ENCODE results near the gene YJEFN3. TPM values are rescaled to one million over a fixed set of nuclear protein-coding genes. Genes with fewer than 3 reads are reported as not detected.

The YJEFN3 gene
- total and polyA plus RNA-seq, 2 donors from 2014 or later: 3.1 to 3.7 TPM

GRCh38 chr19:19541616-19542015 lies 12.9 kb downstream of the YJEFN3 start:
- FAIRE-seq: no peak
- Histone ChIP-seq H3K27ac (ENCODE audit: low read depth in 2 of 2, low read length in 2 of 2) (no peak overlapping the region), H3K4me3 (ENCODE audit: low read length in 3 of 3) (no peak overlapping the region), H3K36me3 (ENCODE audit: control insufficient read depth in 2 of 3, insufficient read depth in 3 of 3, low read length in 3 of 3) (no peaks in the 10 kb centered on the region), H3K27me3 (ENCODE audit: control insufficient read depth, insufficient read depth, low read length) (peaks cover 18% of the 10 kb centered on the region), H3K9me3 (ENCODE audit: control insufficient read depth in 2 of 3, insufficient read depth in 1 of 3, low read length in 3 of 3) (no peaks in the 10 kb centered on the region), H3K4me1 (ENCODE audit: control insufficient read depth in 2 of 3, insufficient read depth in 2 of 3, low read depth in 1 of 3, low read length in 3 of 3) (peaks cover 0 to 17% (median 5%) of the 10 kb centered on the region in 3 donors), H3K9ac (ENCODE audit: low read length in 3 of 3) (no peak overlapping the region)
- intact Hi-C loops (cut with DNase I): no loop called here
- TF ChIP-seq, protein P1, sequence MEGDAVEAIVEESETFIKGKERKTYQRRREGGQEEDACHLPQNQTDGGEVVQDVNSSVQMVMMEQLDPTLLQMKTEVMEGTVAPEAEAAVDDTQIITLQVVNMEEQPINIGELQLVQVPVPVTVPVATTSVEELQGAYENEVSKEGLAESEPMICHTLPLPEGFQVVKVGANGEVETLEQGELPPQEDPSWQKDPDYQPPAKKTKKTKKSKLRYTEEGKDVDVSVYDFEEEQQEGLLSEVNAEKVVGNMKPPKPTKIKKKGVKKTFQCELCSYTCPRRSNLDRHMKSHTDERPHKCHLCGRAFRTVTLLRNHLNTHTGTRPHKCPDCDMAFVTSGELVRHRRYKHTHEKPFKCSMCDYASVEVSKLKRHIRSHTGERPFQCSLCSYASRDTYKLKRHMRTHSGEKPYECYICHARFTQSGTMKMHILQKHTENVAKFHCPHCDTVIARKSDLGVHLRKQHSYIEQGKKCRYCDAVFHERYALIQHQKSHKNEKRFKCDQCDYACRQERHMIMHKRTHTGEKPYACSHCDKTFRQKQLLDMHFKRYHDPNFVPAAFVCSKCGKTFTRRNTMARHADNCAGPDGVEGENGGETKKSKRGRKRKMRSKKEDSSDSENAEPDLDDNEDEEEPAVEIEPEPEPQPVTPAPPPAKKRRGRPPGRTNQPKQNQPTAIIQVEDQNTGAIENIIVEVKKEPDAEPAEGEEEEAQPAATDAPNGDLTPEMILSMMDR (IDR thresholded peaks at IDR 0.05; ENCODE audit: borderline replicate concordance, extremely low read depth, insufficient read depth): no peak
- DNase-seq: no peak

DNA sequence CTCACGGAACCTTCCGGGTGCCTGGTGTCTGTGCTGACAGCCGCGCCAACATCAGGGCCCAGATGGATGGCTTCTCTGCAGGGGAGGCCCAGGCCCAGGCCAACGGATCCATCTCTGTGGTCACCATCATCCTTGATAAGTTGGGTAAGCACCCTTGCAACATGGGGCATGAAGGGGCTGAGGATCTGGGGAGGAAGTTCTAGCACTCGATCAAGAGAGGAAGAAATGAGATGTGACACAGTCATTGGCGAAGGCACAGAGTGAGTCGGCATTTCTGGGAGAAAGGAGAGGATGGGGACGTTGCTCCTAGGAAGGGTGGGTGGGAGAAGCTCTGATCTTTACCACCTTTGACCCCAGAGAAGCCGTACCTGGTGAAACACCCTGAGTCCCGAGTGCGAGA lies 13.8 kb downstream of the YJEFN3 start:
- H3K9ac ChIP-seq (ENCODE audit: low read length in 3 of 3): no peak overlapping the region
- intact Hi-C loops (cut with DNase I): no loop called here
- no peak for FAIRE-seq
- H3K27ac ChIP-seq (ENCODE audit: low read depth in 2 of 2, low read length in 2 of 2): no peak overlapping the region
- H3K27me3 ChIP-seq (ENCODE audit: control insufficient read depth, insufficient read depth, low read length): peaks cover 18% of the 10 kb centered on the region
- DNase-seq: no peak
- no peaks in the 10 kb centered on the region for H3K36me3 ChIP-seq (ENCODE audit: control insufficient read depth in 2 of 3, insufficient read depth in 3 of 3, low read length in 3 of 3)
- H3K4me3 ChIP-seq (ENCODE audit: low read length in 3 of 3): no peak overlapping the region
- H3K4me1 ChIP-seq (ENCODE audit: control insufficient read depth in 2 of 3, insufficient read depth in 2 of 3, low read depth in 1 of 3, low read length in 3 of 3): peaks cover 0 to 17% (median 5%) of the 10 kb centered on the region in 3 donors
- H3K9me3 ChIP-seq (ENCODE audit: control insufficient read depth in 2 of 3, insufficient read depth in 1 of 3, low read length in 3 of 3): no peaks in the 10 kb centered on the region
- TF ChIP-seq, protein P1 (IDR thresholded peaks at IDR 0.05; ENCODE audit: borderline replicate concordance, extremely low read depth, insufficient read depth): no peak

- TF ChIP-seq, protein P1 (IDR thresholded peaks at IDR 0.05; ENCODE audit: borderline replicate concordance, extremely low read depth, insufficient read depth): no peak
- intact Hi-C loops (cut with DNase I): no loop called here
- Histone ChIP-seq H3K27ac (ENCODE audit: low read depth in 2 of 2, low read length in 2 of 2) (no peak overlapping the region), H3K4me1 (ENCODE audit: control insufficient read depth in 2 of 3, insufficient read depth in 2 of 3, low read depth in 1 of 3, low read length in 3 of 3) (peaks cover 0 to 14% (median 5%) of the 10 kb centered on the region in 3 donors), H3K27me3 (ENCODE audit: control insufficient read depth, insufficient read depth, low read length) (peaks cover 15% of the 10 kb centered on the region), H3K36me3 (ENCODE audit: control insufficient read depth in 2 of 3, insufficient read depth in 3 of 3, low read length in 3 of 3) (no peaks in the 10 kb centered on the region), H3K9me3 (ENCODE audit: control insufficient read depth in 2 of 3, insufficient read depth in 1 of 3, low read length in 3 of 3) (no peaks in the 10 kb centered on the region), H3K9ac (ENCODE audit: low read length in 3 of 3) (no peak overlapping the region), H3K4me3 (ENCODE audit: low read length in 3 of 3) (no peak overlapping the region)
- DNase-seq (peak in 2 of 5 donors; percentile 25 to 65), FAIRE-seq (no peak)
These were observed 14.4 kb downstream of the YJEFN3 start for GRCh38 chr19:19543101-19543500.

GRCh38 chr19:19543640-19544039 lies 14.9 kb downstream of the YJEFN3 start:
- FAIRE-seq: no peak
- Histone ChIP-seq H3K27me3 (ENCODE audit: control insufficient read depth, insufficient read depth, low read length) (peaks cover 13% of the 10 kb centered on the region), H3K36me3 (ENCODE audit: control insufficient read depth in 2 of 3, insufficient read depth in 3 of 3, low read length in 3 of 3) (no peaks in the 10 kb centered on the region), H3K4me1 (ENCODE audit: control insufficient read depth in 2 of 3, insufficient read depth in 2 of 3, low read depth in 1 of 3, low read length in 3 of 3) (peaks cover 0 to 10% (median 0%) of the 10 kb centered on the region in 3 donors), H3K4me3 (ENCODE audit: low read length in 3 of 3) (no peak overlapping the region), H3K27ac (ENCODE audit: low read depth in 2 of 2, low read length in 2 of 2) (no peak overlapping the region), H3K9ac (ENCODE audit: low read length in 3 of 3) (no peak overlapping the region), H3K9me3 (ENCODE audit: control insufficient read depth in 2 of 3, insufficient read depth in 1 of 3, low read length in 3 of 3) (no peaks in the 10 kb centered on the region)
- intact Hi-C loops (cut with DNase I): no loop called here
- peak in 2 of 5 donors; percentile 37 to 60 for DNase-seq
- TF ChIP-seq, protein P1 (IDR thresholded peaks at IDR 0.05; ENCODE audit: borderline replicate concordance, extremely low read depth, insufficient read depth): no peak
